NOMO-1 (cell line): ENCODE measurements around the gene AKR1B15.
A peak's percentile ranks its signal among the peaks of the same experiment; 100 is the strongest.
"Not testable (repeated sequence)": the region's sequence is repeated elsewhere in the genome, so short reads cannot be mapped to it uniquely, and the experiment has no call there.

Source experiments
- DNase-seq, 2 experiments: peaks; one replicate each; lab custom pipeline; 2025; ENCODE audit not compliant: unreplicated experiment in 2 of 2; lab: John Stamatoyannopoulos, UW

Gene AKR1B15

DNA sequence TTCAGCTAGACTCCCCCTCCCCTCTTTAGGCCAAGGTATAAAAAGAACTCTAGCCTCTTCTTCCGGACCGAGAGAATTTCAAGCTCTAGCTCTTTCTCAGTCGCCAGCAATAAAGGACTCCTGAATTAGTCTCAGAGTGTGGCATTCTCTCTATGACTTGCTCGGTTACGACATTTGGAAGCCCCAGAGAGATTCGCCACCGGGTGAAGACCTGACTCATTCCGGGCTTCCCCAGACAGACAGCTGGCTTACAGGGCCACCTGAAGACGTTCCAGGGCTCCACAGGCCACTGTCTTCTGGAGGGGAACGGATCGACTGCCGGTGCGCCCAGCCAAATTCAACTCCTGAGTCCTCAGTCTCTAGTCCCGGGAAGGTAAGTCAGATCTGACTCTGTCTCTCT, at the start of gene AKR1B15:
TSS of gene AKR1B15 (plus strand) at position 234 of the 400 bp plus-strand sequence. CDS start 15,510 bp downstream, outside the sequence.
- peak in 1 of 2 experiments; percentile 0 for DNase-seq

DNA sequence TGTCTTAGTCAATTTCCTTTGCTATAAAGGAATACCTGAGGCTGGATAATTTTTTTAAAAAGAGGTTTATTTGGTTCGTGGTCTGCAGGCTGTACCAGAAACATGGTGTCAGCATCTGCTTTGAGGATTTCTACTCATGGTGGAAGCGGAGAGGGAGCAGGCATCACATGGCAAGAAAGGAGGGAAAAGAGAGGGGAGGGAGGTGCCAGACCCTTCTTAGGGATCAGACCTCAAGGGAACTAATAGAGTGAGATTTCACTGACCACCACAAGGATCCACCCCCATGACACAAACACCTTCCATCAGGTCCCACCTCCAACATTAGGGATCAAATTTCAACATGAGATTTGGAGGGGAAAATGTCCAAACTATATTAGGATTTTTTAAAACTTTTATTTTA, 48.5 kb upstream of the AKR1B15 start:
- DNase-seq, result no peak

DNA sequence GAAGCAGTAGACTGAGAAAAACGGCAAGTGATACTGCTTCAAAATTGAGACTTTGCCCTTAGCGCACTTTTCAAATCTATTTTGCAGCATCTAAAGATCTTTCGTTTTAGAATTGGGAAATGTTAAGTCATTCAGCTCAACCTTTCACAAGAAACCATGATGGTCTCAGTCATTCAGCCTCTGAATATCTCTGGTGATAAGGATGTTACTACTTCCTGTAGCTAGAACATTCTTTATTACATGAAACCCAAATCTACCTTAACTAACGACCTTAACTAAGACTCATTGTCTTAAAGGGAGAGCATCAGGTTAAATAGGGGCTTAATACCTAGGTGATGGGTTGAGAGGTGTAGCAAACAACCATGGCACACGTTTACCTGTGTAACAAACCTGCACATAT, 47.9 kb upstream of the AKR1B15 start:
- DNase-seq, result no peak

DNA sequence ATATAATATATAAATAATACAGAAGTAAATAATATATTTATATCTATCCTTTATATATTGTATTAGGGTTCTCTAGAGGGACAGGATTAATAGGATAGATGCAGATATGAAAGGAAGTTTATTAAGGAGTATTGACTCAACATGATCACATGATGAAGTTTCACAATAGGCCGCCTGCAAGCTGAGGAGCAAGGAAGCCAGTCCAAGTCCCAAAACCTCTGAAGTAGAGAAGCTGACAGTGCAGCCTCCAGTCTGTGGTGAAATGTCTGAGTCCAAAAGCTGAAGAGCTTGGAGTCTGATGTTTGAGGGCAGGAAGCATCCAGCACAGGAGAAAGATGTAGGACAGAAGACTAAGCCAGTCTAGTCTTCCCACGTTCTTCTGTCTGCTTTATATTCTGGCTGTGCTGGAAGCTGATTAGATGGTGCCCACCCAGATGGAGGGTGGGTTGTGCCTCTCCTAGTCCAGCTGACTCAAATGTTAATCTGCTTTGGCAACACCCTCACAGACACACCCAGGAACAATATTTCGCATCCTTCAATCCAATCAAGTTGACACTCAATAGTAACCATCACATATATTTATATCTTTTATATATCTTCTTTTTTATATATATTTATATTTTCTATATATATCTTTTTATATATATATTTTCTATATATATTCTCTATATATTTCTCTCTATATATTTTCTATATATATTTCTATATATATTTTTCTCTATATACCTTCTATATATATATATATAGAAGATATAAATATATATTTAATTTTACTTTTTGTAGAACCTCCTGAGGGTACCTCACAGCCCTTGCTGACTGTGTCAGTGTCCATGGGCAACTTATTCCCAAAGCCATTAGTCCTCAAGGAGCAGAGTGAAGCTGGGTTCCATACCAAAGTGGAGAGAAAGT, 46.2 kb upstream of the AKR1B15 start:
- DNase-seq, result peak in 1 of 2 experiments; percentile 36

DNA sequence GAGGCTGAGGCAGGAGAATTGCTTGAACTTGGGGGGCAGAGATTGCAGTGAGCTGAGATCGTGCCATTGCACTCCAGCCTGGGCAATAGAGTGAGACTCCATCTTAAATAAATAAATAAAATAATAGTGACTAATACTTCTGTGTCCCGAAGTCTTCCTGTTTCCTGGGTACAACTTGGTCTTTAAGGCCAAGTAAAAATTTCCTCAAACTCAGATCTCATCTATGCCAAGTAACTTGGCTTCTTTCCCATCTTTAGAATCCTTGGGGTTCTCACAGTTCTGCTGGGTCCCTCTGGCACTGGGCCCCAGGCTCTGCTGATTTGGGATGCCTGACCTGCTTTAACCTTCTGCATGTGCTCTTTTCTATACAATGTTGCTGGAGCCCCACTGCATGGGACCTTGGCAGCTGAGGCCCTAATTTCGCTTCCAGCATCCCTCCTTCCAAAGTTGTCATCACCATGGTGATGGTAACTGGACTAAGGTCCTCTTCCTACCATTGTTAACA, 44.2 kb upstream of the AKR1B15 start:
- no peak for DNase-seq

DNA sequence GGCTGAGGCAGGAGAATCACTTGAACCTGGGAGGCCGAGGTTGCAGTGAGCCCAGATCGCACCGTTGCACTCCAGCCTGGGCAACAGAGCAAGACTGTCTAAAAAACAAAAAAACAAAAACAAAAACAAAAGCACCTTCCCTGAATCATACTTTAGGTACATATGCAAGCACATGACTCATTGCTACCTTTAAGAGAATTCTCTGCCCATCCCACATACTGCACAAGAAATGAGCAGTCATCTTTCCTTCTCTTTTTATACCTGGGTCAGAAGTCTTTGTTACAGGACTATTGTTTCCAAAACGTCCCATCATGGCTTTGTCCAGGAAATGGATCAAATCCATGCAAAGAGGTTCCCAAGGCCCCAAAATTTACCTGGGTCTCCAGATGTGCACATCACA, 43.1 kb upstream of the AKR1B15 start:
- DNase-seq, result no peak

DNA sequence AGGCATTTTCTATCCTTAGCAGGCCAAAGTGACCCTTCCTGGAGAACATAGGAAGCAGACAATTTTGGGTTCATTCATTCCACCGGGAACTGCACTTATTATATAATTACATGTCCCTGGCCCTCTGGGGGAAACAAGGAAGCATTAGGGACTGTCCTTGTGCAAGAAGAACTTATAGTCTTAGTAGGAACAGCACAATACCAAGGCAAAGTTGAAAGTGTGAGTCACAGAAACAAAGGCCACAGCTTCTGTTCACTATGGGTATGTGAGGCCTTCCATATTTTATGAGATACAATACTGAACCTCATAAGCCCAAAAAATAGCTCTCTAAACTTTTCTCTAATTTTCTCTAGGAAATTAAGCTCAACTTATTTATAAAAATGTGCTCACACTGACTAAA, 39.9 kb upstream of the AKR1B15 start:
- DNase-seq, result no peak

DNA sequence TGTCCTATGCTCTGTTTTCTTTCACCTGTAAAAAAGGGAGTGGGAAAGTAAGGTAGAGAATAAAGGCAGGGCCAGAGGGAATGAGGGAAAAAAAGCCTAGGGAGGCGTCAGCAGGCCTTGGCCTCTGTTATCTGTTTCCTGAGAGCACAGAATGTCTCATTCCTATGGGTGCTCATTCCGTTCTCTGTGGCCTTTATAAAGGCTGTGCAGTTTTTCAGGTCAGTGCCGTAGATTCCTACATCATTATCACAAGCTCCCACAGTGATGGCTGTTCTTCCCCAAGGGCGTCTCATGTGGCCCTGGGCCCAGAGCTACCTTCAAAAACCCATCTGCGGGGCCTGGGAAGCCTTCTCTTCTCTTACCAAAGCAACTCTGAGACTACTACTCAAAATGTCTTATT, 38.3 kb upstream of the AKR1B15 start:
- no peak for DNase-seq

DNA sequence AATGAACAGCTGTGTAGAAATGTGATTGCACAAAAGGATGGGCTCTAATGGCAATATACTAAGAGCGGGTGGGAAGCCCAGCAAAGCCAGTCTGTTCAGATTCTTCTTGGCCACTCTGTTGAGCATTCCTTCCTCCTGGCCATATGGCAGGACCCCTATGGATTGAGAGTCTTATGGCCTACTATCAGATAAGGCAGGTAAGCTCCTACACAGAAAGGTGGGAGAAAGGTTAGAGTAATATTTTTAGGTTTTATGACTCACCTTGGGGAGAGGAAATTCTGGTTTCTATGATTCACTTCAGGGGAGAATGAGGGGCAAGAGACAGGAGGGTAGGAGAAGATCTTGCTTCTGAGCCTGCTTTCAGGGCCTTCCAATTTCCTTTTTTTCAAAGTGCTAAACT, 36.6 kb upstream of the AKR1B15 start:
- no peak for DNase-seq

DNA sequence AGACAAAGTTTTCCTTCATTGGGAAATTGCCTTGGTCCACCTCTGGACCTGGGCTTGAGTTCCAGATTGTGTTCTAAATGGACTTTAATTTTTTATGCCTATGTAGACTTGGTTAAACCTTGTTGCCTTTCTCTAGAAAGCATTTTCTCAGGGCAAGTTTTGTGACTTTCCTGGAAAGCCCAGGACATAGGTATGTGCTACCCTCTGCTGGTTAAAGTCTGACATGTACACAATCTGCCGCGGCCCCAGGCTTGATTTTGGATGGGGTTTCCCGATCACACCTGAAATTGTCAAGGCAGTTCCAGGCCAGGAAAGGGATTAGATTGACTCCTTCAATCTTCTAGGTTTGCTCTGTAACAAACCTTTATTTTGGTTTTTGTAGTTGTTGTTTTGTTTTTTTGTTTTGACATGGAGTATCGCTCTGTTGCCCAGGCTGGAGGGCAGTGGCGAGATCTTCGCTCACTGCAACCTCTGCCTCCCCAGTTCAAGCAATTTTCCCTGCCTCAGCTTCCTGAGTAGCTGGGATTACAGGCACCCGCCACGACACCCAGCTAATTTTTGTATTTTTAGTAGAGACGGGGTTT, 35.6 kb upstream of the AKR1B15 start:
- peak in 1 of 2 experiments; percentile 11 for DNase-seq

DNA sequence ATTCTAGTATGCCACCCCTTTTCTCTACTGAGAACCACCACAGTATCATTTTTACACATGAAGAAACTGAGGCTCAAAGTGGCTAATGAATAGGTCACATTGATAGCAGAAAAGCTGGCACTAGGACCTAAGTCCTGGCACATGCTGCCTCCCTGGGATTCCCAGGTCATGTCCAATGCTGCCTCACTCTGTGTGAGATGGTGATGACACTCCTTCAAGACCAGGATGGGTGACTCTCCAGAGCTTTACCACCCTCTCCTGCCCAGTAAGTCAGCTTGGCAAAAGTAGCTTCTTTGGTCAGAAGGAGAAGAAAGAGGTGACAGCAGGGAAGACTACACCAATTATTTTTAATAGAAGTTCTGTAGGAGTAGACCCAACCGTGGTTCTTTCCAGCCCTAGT, 34.8 kb upstream of the AKR1B15 start:
- DNase-seq, result no peak

DNA sequence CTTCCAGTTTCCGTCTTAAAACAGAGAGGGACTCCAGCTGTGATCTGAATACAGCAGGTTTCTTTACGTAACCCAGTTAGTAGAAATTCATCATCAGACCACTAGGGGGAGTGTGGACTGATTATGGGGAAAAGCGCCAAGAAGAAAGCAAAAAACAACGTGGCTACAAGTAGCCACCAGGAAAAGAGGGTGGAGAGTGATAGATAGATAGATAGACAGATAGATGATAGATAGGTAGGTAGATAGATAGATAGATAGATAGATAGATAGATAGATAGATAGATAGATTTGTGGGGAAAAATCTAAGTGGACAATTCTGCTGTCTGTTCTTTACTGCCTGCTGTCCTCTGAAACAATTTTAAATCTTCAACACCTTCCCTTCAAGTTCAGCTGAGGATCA, 34.2 kb upstream of the AKR1B15 start:
- peak; percentile 6 for DNase-seq

DNA sequence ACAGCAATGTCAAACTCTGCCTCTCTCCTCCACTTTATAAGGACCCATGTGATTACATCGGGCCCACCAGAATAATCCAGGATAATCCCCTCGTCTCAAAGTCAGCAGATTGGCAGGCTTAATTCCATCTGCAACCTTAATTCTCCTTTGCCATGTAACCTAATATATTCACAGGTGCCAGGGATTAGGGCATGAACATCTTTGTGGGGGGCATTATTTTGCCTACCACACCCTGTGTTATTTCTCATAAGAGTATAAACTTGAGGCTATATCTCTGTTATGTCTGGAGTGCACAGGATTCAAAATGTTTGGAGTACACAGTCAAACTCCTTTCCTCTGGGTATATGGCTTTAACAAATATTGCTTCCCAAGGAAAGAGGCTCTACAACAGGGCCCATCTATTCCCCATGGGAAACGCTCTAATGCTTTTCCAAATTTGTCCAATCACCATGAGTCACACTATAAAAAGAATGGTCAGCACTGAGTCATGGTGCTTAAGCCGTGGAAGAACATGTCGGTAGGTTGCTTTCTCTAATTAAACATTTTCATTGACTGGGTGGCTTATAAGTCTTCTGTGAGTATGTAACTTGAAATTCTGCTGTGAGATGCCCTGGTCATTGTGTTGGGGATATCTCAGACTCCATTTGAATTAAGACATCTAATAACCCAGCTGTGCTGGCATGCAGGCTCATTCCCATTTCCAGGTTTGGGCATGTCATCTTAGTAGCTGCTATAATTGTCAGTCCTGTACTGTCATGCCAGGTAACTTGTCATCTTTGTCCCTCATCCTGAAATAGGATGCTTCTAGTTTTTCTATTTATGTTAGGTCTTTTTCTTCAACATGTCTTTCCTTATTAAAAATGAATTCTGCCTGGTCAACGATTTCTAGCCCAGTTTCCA, 33.1 kb upstream of the AKR1B15 start:
- no peak for DNase-seq

DNA sequence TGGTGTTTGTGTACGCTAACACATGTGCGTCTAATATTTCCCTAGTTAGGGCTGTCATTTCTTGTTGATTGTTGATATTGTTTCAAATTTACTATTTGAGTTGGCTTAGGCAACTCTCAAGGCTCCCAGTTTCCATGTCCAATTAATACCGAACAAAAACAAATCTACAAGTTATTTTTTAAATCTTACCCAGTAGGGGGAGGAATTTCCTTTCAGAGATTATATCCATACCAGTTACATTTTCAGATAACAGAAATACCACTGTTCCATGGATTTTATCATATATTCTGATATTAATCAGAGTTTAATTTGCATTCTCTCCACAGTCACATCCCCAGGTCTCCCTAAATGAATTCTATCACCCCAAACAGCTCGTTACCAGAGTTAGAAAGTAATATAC, 28.8 kb upstream of the AKR1B15 start:
- DNase-seq, result no peak

DNA sequence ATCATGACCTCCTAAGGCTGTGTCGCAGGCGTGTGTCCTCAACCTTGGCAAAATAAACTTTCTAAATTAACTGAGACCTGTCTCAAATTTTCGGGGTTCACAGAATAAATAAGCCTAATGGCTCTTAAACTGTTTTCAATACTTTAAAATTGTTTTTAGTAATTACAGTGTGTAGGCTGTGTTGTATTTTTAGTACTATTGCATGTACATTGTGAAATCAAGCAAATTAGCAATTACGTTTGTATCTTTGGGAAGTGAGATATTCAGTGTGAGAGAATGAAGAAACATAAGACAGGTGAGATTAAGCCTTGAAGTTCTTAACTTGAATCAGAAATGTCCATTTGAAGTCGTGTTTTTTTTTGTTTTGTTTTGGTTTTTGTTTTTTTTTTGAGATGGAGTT, 26.3 kb upstream of the AKR1B15 start:
- DNase-seq, result peak in 1 of 2 experiments; percentile 42

DNA sequence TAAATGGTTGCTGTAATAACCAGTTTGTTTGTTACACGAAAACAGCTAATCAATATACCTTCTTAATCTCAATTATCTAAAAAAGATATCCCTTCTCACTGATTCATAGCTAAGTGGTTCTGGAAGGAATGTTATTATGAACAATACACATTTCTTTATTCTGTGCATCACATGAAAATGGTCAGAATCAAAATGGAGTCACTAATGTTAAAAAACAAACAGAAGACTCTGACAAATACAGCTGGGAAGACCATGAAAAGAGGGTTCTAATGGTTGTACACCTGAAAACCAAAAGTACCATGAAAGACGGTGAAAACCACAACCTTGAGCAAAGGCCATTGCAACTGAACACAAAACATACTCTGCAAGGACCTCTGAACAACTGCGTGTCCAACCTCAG, 23.5 kb upstream of the AKR1B15 start:
- not testable (repeated sequence) for DNase-seq

DNA sequence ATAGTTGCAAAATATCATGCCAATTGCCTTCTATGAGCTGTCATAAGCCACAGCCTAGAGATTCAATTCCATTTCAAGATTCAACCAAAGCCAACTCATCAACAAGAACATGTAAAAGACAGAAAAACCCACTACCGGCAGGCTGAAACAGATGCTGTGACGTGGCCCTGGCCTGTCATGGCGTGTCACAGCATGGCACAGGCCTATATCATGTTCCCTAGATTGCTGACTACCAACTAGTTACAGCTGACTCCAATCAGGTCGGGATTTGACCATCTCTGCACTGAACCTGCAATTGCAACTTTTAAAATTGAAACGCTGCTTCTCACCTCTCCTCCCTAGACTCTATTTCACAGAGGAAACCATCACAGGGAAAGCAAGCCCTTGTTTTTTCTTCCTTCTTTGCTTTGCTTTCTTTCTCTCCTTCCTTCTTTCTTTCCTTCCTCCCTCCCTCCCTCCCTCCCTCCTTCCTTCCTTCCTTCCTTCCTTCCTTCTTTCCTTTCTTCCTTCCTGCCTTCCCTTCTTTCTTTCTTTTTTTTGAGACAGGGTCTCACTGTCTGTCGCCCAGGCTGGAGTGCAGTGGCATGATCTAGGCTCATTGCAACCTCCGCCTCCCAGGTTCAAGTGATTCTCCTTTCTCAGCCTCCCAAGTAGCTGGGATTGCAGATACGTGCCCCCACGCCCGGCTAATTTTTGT, 22.2 kb upstream of the AKR1B15 start:
- DNase-seq, result not testable (repeated sequence)

DNA sequence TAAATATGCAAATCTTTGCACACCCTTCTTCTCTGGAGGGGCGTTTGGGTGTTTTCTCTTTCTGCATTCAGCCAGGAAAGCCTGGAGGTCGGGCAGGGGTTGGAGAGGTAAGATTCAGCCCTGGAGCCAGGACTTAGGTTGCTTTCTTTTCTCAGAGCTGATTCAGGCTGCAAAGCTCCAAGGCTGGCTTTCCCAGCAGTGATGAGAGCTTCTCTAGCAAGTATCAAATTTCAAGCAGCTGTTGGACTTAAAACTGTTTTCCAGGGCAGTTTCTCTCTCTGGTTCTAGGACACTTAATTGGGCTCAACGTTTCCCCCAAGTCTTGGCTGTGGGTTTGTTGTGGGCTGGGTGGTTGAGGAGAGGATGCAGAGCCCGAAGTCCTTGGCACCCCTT, 20.9 kb upstream of the AKR1B15 start:
- no peak for DNase-seq

DNA sequence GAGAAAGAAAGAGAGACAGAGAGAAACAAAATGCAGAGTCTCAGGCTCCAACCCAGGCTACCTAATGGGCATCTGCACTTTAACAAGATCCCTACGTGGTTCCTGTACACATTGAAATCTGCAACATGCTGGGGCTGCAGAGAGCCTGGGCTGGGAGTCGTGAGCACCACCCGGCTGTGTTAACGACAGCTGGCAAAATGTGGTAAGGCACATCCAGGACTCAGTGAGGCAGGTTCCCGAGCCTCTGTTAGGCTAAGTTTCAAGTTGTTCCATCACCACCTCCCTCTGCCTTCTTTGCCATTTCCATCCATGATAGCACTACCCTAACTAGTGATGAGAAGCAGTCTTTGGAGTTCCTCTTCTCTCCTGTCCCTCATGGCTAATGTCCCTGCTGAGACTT, 20.2 kb upstream of the AKR1B15 start:
- no peak for DNase-seq

DNA sequence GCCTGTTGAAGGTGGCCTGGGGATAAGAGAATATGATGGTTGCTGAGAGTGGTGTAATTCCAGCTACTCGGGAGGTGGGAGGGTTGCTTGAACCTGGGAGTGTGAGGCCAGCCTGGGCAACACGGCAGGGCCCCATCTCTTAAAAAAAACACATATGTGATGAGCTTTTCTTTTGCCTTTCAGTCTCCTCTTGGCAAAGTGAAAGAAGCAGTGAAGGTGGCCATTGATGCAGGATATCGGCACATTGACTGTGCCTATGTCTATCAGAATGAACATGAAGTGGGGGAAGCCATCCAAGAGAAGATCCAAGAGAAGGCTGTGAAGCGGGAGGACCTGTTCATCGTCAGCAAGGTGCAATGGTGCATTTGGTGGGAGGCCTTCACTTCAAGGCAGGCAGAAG, 18.4 kb upstream of the AKR1B15 start:
- DNase-seq, result no peak
